HepG2 (cell line): ENCODE results near the gene ALDOA. TPM values are rescaled to one million over a fixed set of nuclear protein-coding genes. Genes with fewer than 3 reads are reported as not detected.

Source experiments
- ARNT2 ChIP-seq: sonication (generic); formaldehyde crosslinking; IDR thresholded peaks from 2 replicates; pipeline ENCODE4 v1.8.0; 2022; ENCODE audit warnings: mild to moderate bottlenecking, low read depth, missing genetic modification reagents, moderate library complexity
- DNMT1 ChIP-seq: sonication (generic); formaldehyde crosslinking; IDR thresholded peaks from 2 replicates; pipeline ENCODE4 v1.5.1; 2020; ENCODE audit warnings: mild to moderate bottlenecking, missing genetic modification reagents
- FLYWCH1 ChIP-seq: sonication (generic); formaldehyde crosslinking; IDR thresholded peaks from 2 replicates; pipeline ENCODE4 v1.8.1; 2023; ENCODE audit warnings: mild to moderate bottlenecking, missing genetic modification reagents
- FOXO1 ChIP-seq: sonication (generic); formaldehyde crosslinking; IDR thresholded peaks from 2 replicates; pipeline ENCODE4 v1.4.0; 2020; ENCODE audit warnings: missing genetic modification reagents
- GFI1 ChIP-seq: sonication (generic); formaldehyde crosslinking; IDR thresholded peaks from 2 replicates; pipeline ENCODE4 v1.5.0; 2020; ENCODE audit warnings: missing genetic modification reagents, mild to moderate bottlenecking, borderline replicate concordance
- HDAC6 ChIP-seq: fragments of 200-600 bp; sonication (generic); IDR thresholded peaks from 2 replicates; pipeline ENCODE4 v1.7.0; 2017; ENCODE audit warnings: mild to moderate bottlenecking, antibody characterized with exemption, low read length, low read depth
- KLF11 ChIP-seq: IDR thresholded peaks from 2 replicates; pipeline ENCODE4 v1.6.1; 2016; ENCODE audit warnings: missing compliant biosample characterization
- MTA3 ChIP-seq: sonication (generic); formaldehyde crosslinking; IDR thresholded peaks from 2 replicates; pipeline ENCODE4 v1.4.0; 2020; ENCODE audit warnings: missing genetic modification reagents
- RNF219 ChIP-seq: sonication (generic); formaldehyde crosslinking; IDR thresholded peaks from 2 replicates; pipeline ENCODE4 v1.5.0; 2020; ENCODE audit warnings: mild to moderate bottlenecking, missing genetic modification reagents
- SRSF1 ChIP-seq: fragments of 200-400 bp; formaldehyde crosslinking; optimal IDR thresholded peaks from 2 replicates; pipeline ENCODE3; 2017; ENCODE audit warnings: mild to moderate bottlenecking, low read depth, low read length, moderate library complexity
- THAP9 ChIP-seq: sonication (generic); formaldehyde crosslinking; IDR thresholded peaks from 2 replicates; pipeline ENCODE4; 2020; ENCODE audit warnings: missing genetic modification reagents, mild to moderate bottlenecking, borderline replicate concordance
- ZBTB42 ChIP-seq: sonication (generic); formaldehyde crosslinking; IDR thresholded peaks from 2 replicates; pipeline ENCODE4 v1.5.0; 2020; ENCODE audit warnings: mild to moderate bottlenecking, missing genetic modification reagents
- ZGPAT ChIP-seq: IDR thresholded peaks from 2 replicates; pipeline ENCODE4 v1.6.1; 2016; ENCODE audit warnings: mild to moderate bottlenecking
- ZNF570 ChIP-seq: sonication (generic); formaldehyde crosslinking; IDR thresholded peaks from 2 replicates; pipeline ENCODE4 v1.4.0; 2020; ENCODE audit warnings: mild to moderate bottlenecking, missing genetic modification reagents, borderline replicate concordance
- ZNF609 ChIP-seq: sonication (generic); formaldehyde crosslinking; IDR thresholded peaks from 2 replicates; pipeline ENCODE4 v1.4.0; 2020; ENCODE audit warnings: mild to moderate bottlenecking, missing genetic modification reagents, borderline replicate concordance
- ZNF749 ChIP-seq: sonication (generic); formaldehyde crosslinking; IDR thresholded peaks from 2 replicates; pipeline ENCODE4 v1.8.0; 2022; ENCODE audit warnings: mild to moderate bottlenecking, missing genetic modification reagents, moderate library complexity, borderline replicate concordance
- ZNF773 ChIP-seq: sonication (generic); formaldehyde crosslinking; IDR thresholded peaks from 2 replicates; pipeline ENCODE4 v1.4.0; 2020; ENCODE audit warnings: missing genetic modification reagents, borderline replicate concordance
- ZNF839 ChIP-seq: sonication (generic); formaldehyde crosslinking; IDR thresholded peaks from 2 replicates; pipeline ENCODE4 v1.4.0; 2020; ENCODE audit warnings: missing genetic modification reagents, mild to moderate bottlenecking, borderline replicate concordance
- polyA plus RNA-seq, 8 experiments: library from polyadenylated mRNA; depleted of rRNA in 3 of 8; stranded (reverse) in 7 of 8; unstranded in 1 of 8; fragments of >200 nt; fragmentation: Illumina TruSeq in 4 of 8; extraction: Trizol in 4 of 8; gene quantifications; 2 replicates each; pipeline versions ENCODE4 v1.2.1 to v1.2.3, GENCODE V29; 2011 to 2016; ENCODE audit warnings: low read depth in 4 of 8, missing spikeins in 1 of 8, mixed read lengths in 1 of 8; ENCODE audit not compliant: insufficient read depth in 1 of 8
- total RNA-seq, 5 experiments: library from RNA; depleted of rRNA; stranded (reverse); fragments of >200 nt; fragmentation: Illumina TruSeq; extraction: Trizol; gene quantifications; 2 replicates each; pipeline ENCODE4 v1.2.3, GENCODE V29; 2016; ENCODE audit warnings: low read depth in 1 of 5

ALDOA gene
- total and polyA plus RNA-seq, 2 of the 13 experiments (the other 11 are each of a cell fraction or from before 2014, with no cell fraction given), result 925 to 1,884 TPM

- TF ChIP-seq DNMT1 (CRISPR knock-in tag) (no peak), FLYWCH1 (no peak), ZNF570 (CRISPR knock-in tag) (no peak), SRSF1 (peak; percentile 40), ZNF839 (CRISPR knock-in tag) (no peak), ZGPAT (no peak), KLF11 (no peak), ZNF609 (CRISPR knock-in tag) (no peak), ARNT2 (CRISPR knock-in tag) (no peak), THAP9 (CRISPR knock-in tag) (no peak; the same call in 1 of the 2 replicates), MTA3 (no peak), FOXO1 (no peak), ZNF773 (CRISPR knock-in tag) (no peak), ZBTB42 (CRISPR knock-in tag) (no peak), RNF219 (no peak), ZNF749 (CRISPR knock-in tag) (no peak), GFI1 (no peak), HDAC6 (no peak)
Measured at GRCh38 chr16:30088832-30089624, 23.5 kb downstream of the ALDOA start (continued).
